ENCODE results near the gene PHETA1.

Gene PHETA1

GRCh38 chr12:111390910-111391309 lies 22.0 kb upstream of the PHETA1 start:
- Histone ChIP-seq H3K9me2 (ENCODE audit: low read depth, low read length) (no peaks in the 10 kb centered on the region), H4K20me1 (ENCODE audit: insufficient read depth, low read length) (no peaks in the 10 kb centered on the region), H3K27ac (ENCODE audit: low read depth, low read length, poor library complexity, severe bottlenecking) (no peak overlapping the region), H3K27me3 (ENCODE audit: insufficient read depth, low read length) (no peaks in the 10 kb centered on the region), H3K4me3 (ENCODE audit: low read depth, low read length, poor library complexity, severe bottlenecking) (no peak overlapping the region), H3K79me2 (ENCODE audit: insufficient read depth, low read length) (no peaks in the 10 kb centered on the region), H3K9ac (ENCODE audit: low read length) (no peak overlapping the region), H3K9me3 (ENCODE audit: low read length) (no peaks in the 10 kb centered on the region), H3F3A (ENCODE audit: insufficient read depth, low read length) (no peaks in the 10 kb centered on the region), H3K4me1 (ENCODE audit: insufficient read depth, low read length, severe bottlenecking) (no peaks in the 10 kb centered on the region), H3K36me3 (ENCODE audit: insufficient read depth, low read length) (no peaks in the 10 kb centered on the region), H2AFZ (ENCODE audit: low read length) (no peak overlapping the region), H3K4me2 (ENCODE audit: low read length) (no peak overlapping the region)
- TF ChIP-seq EZH2 (IDR thresholded peaks at IDR 0.05; ENCODE audit: borderline replicate concordance, low read length) (no peak), CTCF (IDR thresholded peaks at IDR 0.05; ENCODE audit: low read length) (no peak)

- Histone ChIP-seq H3K9me3 (ENCODE audit: low read length) (no peaks in the 10 kb centered on the region), H2AFZ (ENCODE audit: low read length) (no peak overlapping the region), H3K9me2 (ENCODE audit: low read depth, low read length) (no peaks in the 10 kb centered on the region), H3K36me3 (ENCODE audit: insufficient read depth, low read length) (no peaks in the 10 kb centered on the region), H3K4me2 (ENCODE audit: low read length) (no peak overlapping the region), H3K27ac (ENCODE audit: low read depth, low read length, poor library complexity, severe bottlenecking) (no peak overlapping the region), H3F3A (ENCODE audit: insufficient read depth, low read length) (no peaks in the 10 kb centered on the region), H3K4me3 (ENCODE audit: low read depth, low read length, poor library complexity, severe bottlenecking) (no peak overlapping the region), H3K79me2 (ENCODE audit: insufficient read depth, low read length) (no peaks in the 10 kb centered on the region), H3K4me1 (ENCODE audit: insufficient read depth, low read length, severe bottlenecking) (no peaks in the 10 kb centered on the region), H4K20me1 (ENCODE audit: insufficient read depth, low read length) (no peaks in the 10 kb centered on the region), H3K27me3 (ENCODE audit: insufficient read depth, low read length) (no peaks in the 10 kb centered on the region), H3K9ac (ENCODE audit: low read length) (no peak overlapping the region)
- TF ChIP-seq EZH2 (IDR thresholded peaks at IDR 0.05; ENCODE audit: borderline replicate concordance, low read length) (no peak), CTCF (IDR thresholded peaks at IDR 0.05; ENCODE audit: low read length) (no peak)
Measured at GRCh38 chr12:111389635-111390034, 20.7 kb upstream of the PHETA1 start.

- no peaks in the 10 kb centered on the region for H3K4me1 ChIP-seq (ENCODE audit: insufficient read depth, low read length, severe bottlenecking)
- no peak overlapping the region for H3K27ac ChIP-seq (ENCODE audit: low read depth, low read length, poor library complexity, severe bottlenecking)
- H3K36me3 ChIP-seq (ENCODE audit: insufficient read depth, low read length) = no peaks in the 10 kb centered on the region
- no peaks in the 10 kb centered on the region for H3K79me2 ChIP-seq (ENCODE audit: insufficient read depth, low read length)
- no peak overlapping the region for H3K4me2 ChIP-seq (ENCODE audit: low read length)
- no peaks in the 10 kb centered on the region for H3F3A ChIP-seq (ENCODE audit: insufficient read depth, low read length)
- no peak overlapping the region for H3K4me3 ChIP-seq (ENCODE audit: low read depth, low read length, poor library complexity, severe bottlenecking)
- H3K27me3 ChIP-seq (ENCODE audit: insufficient read depth, low read length) = no peaks in the 10 kb centered on the region
- no peaks in the 10 kb centered on the region for H3K9me3 ChIP-seq (ENCODE audit: low read length)
- no peaks in the 10 kb centered on the region for H4K20me1 ChIP-seq (ENCODE audit: insufficient read depth, low read length)
- no peak overlapping the region for H2AFZ ChIP-seq (ENCODE audit: low read length)
- TF ChIP-seq EZH2 (IDR thresholded peaks at IDR 0.05; ENCODE audit: borderline replicate concordance, low read length) = no peak
- no peak for TF ChIP-seq CTCF (IDR thresholded peaks at IDR 0.05; ENCODE audit: low read length)
- no peaks in the 10 kb centered on the region for H3K9me2 ChIP-seq (ENCODE audit: low read depth, low read length)
- no peak overlapping the region for H3K9ac ChIP-seq (ENCODE audit: low read length)
Measured at GRCh38 chr12:111387747-111388323, 18.9 kb upstream of the PHETA1 start.
